Stimulated activated naive CD8-positive, alpha-beta T cell treated with anti-CD3 and anti-CD28 coated beads, Interleukin-15, amount 100 ng/mL, for 72 hours (primary cell): ENCODE data around the gene GPER1.
A peak's percentile ranks its signal among the peaks of the same experiment; 100 is the strongest.
"Not testable (repeated sequence)": the region's sequence is repeated elsewhere in the genome, so short reads cannot be mapped to it uniquely, and the experiment has no call there.

Experiments
- ATAC-seq: fragments of 150-1000 bp; cut with Tn5 transposase; 2 replicates; pipeline ENCODE4 v1.10.0; 2021; ENCODE audit warnings: mild to moderate bottlenecking, moderate library complexity
- DNase-seq, 2 donors: peaks; one replicate each; pipeline ENCODE4 v3.0.0; 2021 to 2022
- H3K27ac Mint-ChIP-seq, 2 donors: one replicate each; pipeline ENCODE4 v1.8.0; 2022; ENCODE audit warnings: mild to moderate bottlenecking in 2 of 2, mixed read lengths in 2 of 2, moderate library complexity in 2 of 2
- H3K27me3 Mint-ChIP-seq: one replicate; pipeline ENCODE4 v1.8.0; 2022; ENCODE audit warnings: mixed read lengths
- H3K4me1 Mint-ChIP-seq: one replicate; pipeline ENCODE4 v1.8.0; 2022; ENCODE audit warnings: mild to moderate bottlenecking, mixed read lengths
- H3K4me3 Mint-ChIP-seq, 2 donors: one replicate each; pipeline ENCODE4 v1.8.0; 2022; ENCODE audit warnings: mild to moderate bottlenecking in 2 of 2, mixed read lengths in 2 of 2, moderate library complexity in 1 of 2
- H3K9me3 Mint-ChIP-seq, 2 donors: one replicate each; pipeline ENCODE4 v1.8.0; 2022; ENCODE audit warnings: mixed read lengths in 2 of 2

GPER1 gene

GRCh38 chr7:1074018-1074417 lies 13.9 kb upstream of the GPER1 start:
- not testable (repeated sequence) for H3K4me1 Mint-ChIP-seq, DNase-seq, H3K9me3 Mint-ChIP-seq, H3K4me3 Mint-ChIP-seq, H3K27me3 Mint-ChIP-seq
- peak; percentile 52 for ATAC-seq
- peak overlapping the region in 1 of 2 donors; percentile 78 for H3K27ac Mint-ChIP-seq

- Mint-ChIP-seq H3K27ac (no peak overlapping the region), H3K4me1 (no peaks in the 10 kb centered on the region), H3K9me3 (peaks cover 0 to 8% of the 10 kb centered on the region in 2 donors), H3K27me3 (no peaks in the 10 kb centered on the region), H3K4me3 (no peak overlapping the region)
- DNase-seq (no peak), ATAC-seq (no peak)
Observed at GRCh38 chr7:1074593-1075431, 13.1 kb upstream of the GPER1 start.

- no peaks in the 10 kb centered on the region for H3K4me1 Mint-ChIP-seq
Observed at GRCh38 chr7:1076184-1077072, 11.5 kb upstream of the GPER1 start.

GRCh38 chr7:1078519-1078918 lies 9.4 kb upstream of the GPER1 start:
- DNase-seq: no peak
- no peaks in the 10 kb centered on the region for H3K9me3 Mint-ChIP-seq
- ATAC-seq: no peak
- no peaks in the 10 kb centered on the region for H3K27me3 Mint-ChIP-seq
- H3K4me3 Mint-ChIP-seq: no peak overlapping the region
- H3K27ac Mint-ChIP-seq: peak overlapping the region in 1 of 2 donors; percentile 12
- H3K4me1 Mint-ChIP-seq: no peaks in the 10 kb centered on the region

More at GRCh38 chr7:1076184-1077072, 11.5 kb upstream of the GPER1 start:
- Mint-ChIP-seq H3K4me3 (no peak overlapping the region), H3K9me3 (no peaks in the 10 kb centered on the region), H3K27me3 (no peaks in the 10 kb centered on the region), H3K27ac (no peak overlapping the region)
- ATAC-seq (no peak), DNase-seq (no peak)

- DNase-seq (no peak), ATAC-seq (no peak)
- Mint-ChIP-seq H3K27ac (no peak overlapping the region), H3K4me1 (no peaks in the 10 kb centered on the region), H3K4me3 (no peak overlapping the region), H3K27me3 (no peaks in the 10 kb centered on the region), H3K9me3 (no peaks in the 10 kb centered on the region)
Observed at GRCh38 chr7:1078985-1079384, 8.9 kb upstream of the GPER1 start.

- Mint-ChIP-seq H3K4me1 (no peaks in the 10 kb centered on the region), H3K27ac (no peak overlapping the region), H3K27me3 (no peaks in the 10 kb centered on the region), H3K9me3 (no peaks in the 10 kb centered on the region), H3K4me3 (no peak overlapping the region)
- ATAC-seq (no peak), DNase-seq (no peak)
Observed at GRCh38 chr7:1079546-1079945, 8.4 kb upstream of the GPER1 start.

GRCh38 chr7:1080252-1080920 lies 7.5 kb upstream of the GPER1 start:
- Mint-ChIP-seq H3K27ac (no peak overlapping the region), H3K9me3 (no peaks in the 10 kb centered on the region), H3K4me1 (no peaks in the 10 kb centered on the region), H3K4me3 (no peak overlapping the region), H3K27me3 (no peaks in the 10 kb centered on the region)
- ATAC-seq: no peak
- no peak for DNase-seq

- no peak for DNase-seq
- Mint-ChIP-seq H3K4me3 (no peak overlapping the region), H3K9me3 (no peaks in the 10 kb centered on the region), H3K27ac (no peak overlapping the region), H3K27me3 (no peaks in the 10 kb centered on the region), H3K4me1 (no peaks in the 10 kb centered on the region)
- no peak for ATAC-seq
Observed at GRCh38 chr7:1080921-1081255, 7.0 kb upstream of the GPER1 start.

GRCh38 chr7:1081336-1081735 lies 6.6 kb upstream of the GPER1 start:
- Mint-ChIP-seq H3K9me3 (no peaks in the 10 kb centered on the region), H3K27me3 (no peaks in the 10 kb centered on the region), H3K4me1 (peaks cover under 1% of the 10 kb centered on the region), H3K27ac (no peak overlapping the region), H3K4me3 (no peak overlapping the region)
- no peak for DNase-seq
- no peak for ATAC-seq

- ATAC-seq (no peak), DNase-seq (no peak)
- H3K9me3 Mint-ChIP-seq: no peaks in the 10 kb centered on the region
- no peak overlapping the region for H3K4me3 Mint-ChIP-seq
- H3K27ac Mint-ChIP-seq: no peak overlapping the region
- H3K27me3 Mint-ChIP-seq: no peaks in the 10 kb centered on the region
- peaks cover 7% of the 10 kb centered on the region for H3K4me1 Mint-ChIP-seq
Observed at GRCh38 chr7:1081931-1082401, 5.9 kb upstream of the GPER1 start.

GRCh38 chr7:1083729-1084657 lies 3.9 kb upstream of the GPER1 start:
- DNase-seq (no peak), ATAC-seq (no peak)
- H3K27me3 Mint-ChIP-seq: no peaks in the 10 kb centered on the region
- H3K9me3 Mint-ChIP-seq: no peaks in the 10 kb centered on the region
- peaks cover 14% of the 10 kb centered on the region for H3K4me1 Mint-ChIP-seq
- peak overlapping the region in 1 of 2 donors; percentile 46 for H3K27ac Mint-ChIP-seq
- H3K4me3 Mint-ChIP-seq: no peak overlapping the region

- no peak for DNase-seq
- no peak overlapping the region for H3K4me3 Mint-ChIP-seq
- H3K9me3 Mint-ChIP-seq: no peaks in the 10 kb centered on the region
- H3K27me3 Mint-ChIP-seq: no peaks in the 10 kb centered on the region
- peaks cover 14% of the 10 kb centered on the region for H3K4me1 Mint-ChIP-seq
- ATAC-seq: no peak
- no peak overlapping the region for H3K27ac Mint-ChIP-seq
Observed at GRCh38 chr7:1085266-1085665, 2.6 kb upstream of the GPER1 start.

- DNase-seq: no peak
- Mint-ChIP-seq H3K9me3 (no peaks in the 10 kb centered on the region), H3K27me3 (no peaks in the 10 kb centered on the region), H3K27ac (no peak overlapping the region), H3K4me1 (peaks cover 14% of the 10 kb centered on the region), H3K4me3 (no peak overlapping the region)
- ATAC-seq: no peak
Observed at GRCh38 chr7:1085910-1086421, 1.9 kb upstream of the GPER1 start.

GRCh38 chr7:1086588-1087464 lies 1.1 kb upstream of the GPER1 start:
- Mint-ChIP-seq H3K27me3 (no peaks in the 10 kb centered on the region), H3K4me1 (peaks cover 14% of the 10 kb centered on the region), H3K4me3 (peak overlapping the region; percentile 72 to 83), H3K27ac (peak overlapping the region in 1 of 2 donors; percentile 48), H3K9me3 (no peaks in the 10 kb centered on the region)
- peak; percentile 83 for ATAC-seq
- peak; percentile 76 to 78 for DNase-seq
